Activated CD8-positive, alpha-beta memory T cell treated with anti-CD3 and anti-CD28 coated beads for 1 hour (primary cell): ENCODE measurements around the gene ZNF276.
"Not testable (repeated sequence)": the region's sequence is repeated elsewhere in the genome, so short reads cannot be mapped to it uniquely, and the experiment has no call there.

Experiments used
- DNase-seq, 2 donors: peaks; one replicate each; pipeline ENCODE4 v3.0.0-alpha.2; 2020; ENCODE audit warnings: low read depth in 1 of 2; ENCODE audit errors: extremely low read depth in 1 of 2

ZNF276 gene

DNA sequence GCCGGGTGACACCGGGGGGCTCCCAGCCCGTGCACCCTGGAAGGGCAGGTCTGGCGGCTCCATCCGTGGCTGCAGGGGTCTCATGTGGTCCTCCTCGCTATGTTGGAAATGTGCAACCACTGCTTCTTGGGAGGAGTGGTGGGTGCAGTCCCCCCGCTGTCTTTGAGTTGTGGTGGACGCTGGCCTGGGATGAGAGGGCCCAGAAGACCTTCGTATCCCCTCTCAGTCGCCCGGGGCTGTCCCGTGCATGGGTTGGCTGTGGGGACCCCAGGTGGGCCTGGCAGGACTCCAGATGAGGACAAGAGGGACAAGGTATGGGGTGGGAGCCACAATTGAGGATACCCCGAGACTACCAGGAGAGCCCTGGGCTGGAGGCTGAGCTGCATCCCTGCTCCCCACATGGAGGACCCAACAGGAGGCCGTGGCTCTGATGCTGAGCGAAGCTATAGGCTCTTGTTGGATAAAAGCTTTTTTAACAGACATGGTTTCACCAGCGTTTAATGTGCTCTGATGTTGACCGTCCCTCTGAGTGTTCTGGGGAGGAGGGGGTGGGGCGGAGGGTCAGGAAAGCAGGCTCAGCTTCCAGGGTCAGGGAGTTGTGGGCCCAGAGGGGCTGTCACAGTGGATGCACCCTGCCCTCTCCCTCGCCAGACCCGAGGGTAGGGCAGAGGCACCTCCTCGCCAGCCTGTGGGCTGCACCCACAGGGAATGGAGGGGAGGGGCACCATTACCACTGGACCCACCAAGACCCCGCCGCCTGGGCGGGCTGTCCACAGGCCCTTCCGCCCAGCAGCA is 25.3 kb upstream of the ZNF276 start:
- DNase-seq = no peak

GRCh38 chr16:89696670-89697128 is 24.6 kb upstream of the ZNF276 start:
- no peak for DNase-seq

GRCh38 chr16:89697161-89697615 is 24.1 kb upstream of the ZNF276 start:
- DNase-seq = no peak

DNA sequence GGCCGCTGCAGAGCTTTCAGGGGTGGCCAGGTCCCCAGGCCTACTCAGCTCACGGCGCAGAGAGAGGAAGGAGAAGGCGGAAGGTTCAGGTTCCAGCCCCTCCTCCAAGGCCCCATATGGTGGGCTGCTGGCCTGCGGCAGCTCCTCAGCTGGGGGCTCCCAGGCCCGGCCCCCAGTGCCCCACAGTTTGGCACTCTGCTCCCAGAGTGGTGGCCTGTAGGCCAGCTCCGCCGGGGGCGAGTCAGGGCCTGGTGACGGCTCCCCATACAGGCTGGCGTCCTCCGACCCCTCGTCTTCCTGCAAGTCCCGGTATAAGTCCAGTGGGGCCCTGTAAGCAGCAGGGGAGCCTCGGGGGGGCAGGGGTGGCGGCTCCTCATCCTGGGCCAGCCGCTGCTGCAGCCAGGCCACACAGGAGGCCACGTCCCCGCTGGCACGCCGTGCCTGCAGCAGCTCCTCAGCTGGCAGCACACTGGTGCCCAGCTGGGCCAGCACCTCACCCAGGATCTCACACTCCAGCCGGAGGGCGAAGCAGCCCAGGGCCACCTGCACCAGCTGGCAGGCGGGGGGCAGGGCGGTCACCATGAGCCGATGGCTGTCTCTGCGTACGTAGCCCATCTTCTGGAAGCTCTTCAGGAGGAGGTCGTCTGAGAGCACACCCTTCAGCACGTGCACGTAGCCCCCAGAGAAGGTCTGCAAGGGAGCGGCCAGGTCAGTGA is 23.6 kb upstream of the ZNF276 start:
- no peak for DNase-seq

GRCh38 chr16:89698717-89699116 is 22.6 kb upstream of the ZNF276 start:
- not testable (repeated sequence) for DNase-seq

- DNase-seq = not testable (repeated sequence)
Observed at GRCh38 chr16:89699629-89700099, 21.7 kb upstream of the ZNF276 start.

GRCh38 chr16:89700100-89700648 is 21.2 kb upstream of the ZNF276 start:
- DNase-seq = peak; percentile 91 to 95

DNA sequence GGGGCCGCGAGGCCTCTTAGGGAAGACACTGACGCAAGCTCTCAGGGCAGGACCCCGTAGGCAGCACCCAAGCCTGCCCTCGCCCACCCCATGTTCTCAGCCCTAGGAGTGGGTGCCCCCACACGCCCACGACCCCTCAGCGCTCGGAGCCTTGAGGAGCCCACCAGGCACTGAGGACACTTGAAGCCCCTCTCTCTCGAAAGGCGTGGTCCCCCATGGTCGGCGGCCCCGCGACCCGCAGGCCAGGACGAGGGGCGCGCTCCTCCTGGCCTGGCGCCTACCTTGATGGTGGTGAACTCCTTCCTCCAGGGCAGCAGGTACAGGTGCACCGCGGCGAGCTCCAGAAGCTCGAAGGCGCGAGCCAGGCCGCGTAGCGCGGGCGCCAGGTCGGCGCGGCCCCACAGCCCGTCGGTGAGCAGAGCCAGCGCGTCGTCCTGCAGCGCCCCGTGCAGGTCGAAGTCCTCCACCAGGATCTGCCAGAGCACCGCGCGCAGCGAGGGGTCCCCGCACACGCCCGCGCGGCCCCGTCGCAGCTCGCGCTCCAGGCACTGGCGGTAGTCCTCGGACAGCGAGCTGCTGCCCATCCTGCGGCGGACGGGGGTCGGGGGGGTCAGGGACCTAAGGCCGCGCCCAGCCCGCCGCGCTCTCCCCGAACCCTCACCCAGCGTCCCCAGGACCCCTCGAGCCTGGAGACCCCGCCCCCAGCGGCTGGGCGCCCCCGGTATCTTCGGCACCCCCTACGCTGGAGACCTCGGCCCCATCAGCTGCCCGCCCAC is 20.5 kb upstream of the ZNF276 start:
- peak in 1 of 2 donors; percentile 27 for DNase-seq

DNA sequence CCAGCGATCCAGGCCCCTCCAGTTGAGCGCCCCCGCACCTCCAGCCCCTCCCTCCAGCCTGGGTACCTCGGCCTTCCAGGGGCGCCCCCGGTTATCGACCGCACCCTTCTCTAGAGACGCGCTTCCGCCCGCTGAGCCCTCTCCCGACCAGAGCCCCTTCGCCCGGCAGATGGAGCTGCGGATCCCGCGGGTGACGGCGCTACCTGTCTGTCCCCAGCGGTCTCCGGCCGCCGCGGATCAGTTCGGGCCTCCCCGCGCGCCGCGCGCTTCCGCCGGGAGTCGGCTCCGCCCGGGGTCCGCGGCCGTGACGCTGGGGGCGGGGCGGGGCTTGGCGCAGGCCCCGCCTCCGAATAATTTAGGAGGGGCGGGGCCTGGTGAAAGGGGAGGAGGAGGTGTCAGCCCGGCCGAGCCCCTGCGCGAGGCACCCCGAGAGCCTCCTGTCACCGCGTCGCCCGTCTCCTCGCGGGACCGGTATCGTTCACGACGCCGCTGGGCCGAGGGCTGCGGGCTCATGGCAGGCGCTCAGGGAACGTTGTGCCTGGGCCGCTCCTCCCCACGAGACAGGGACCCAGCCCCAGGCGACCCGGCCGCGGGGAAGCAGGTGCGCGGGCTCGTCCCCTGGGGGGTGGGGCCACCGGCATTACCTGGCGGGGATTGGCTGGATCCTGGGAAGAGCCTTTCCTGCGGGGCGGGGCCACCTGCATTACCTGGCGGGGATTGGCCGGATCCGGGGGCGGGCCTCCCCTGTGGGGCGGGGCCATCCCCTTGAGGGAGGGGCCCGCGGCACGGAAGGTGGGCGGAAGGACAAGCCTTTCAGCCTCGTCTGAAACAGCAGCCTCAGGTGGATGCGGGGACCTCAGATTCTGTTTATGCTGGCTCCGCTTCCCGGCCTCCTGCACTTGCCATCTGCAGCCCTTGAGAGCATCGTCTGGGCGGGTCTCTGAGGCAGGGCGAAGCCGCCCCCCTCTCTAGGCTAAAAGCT is 19.6 kb upstream of the ZNF276 start, which contains the start of gene SPATA2L:
TSS of gene SPATA2L (minus strand) at position 281 of the 982 bp plus-strand sequence. CDS start 473 bp downstream, outside the sequence.
- DNase-seq = peak; percentile 92 to 95

GRCh38 chr16:89704281-89704680 is 17.1 kb upstream of the ZNF276 start:
- DNase-seq = no peak

- DNase-seq = no peak
Observed at GRCh38 chr16:89705006-89705405, 16.3 kb upstream of the ZNF276 start.

GRCh38 chr16:89706518-89707260 is 14.6 kb upstream of the ZNF276 start:
- DNase-seq = no peak

GRCh38 chr16:89707695-89708094 is 13.6 kb upstream of the ZNF276 start:
- no peak for DNase-seq

- no peak for DNase-seq
Observed at GRCh38 chr16:89708481-89708931, 12.8 kb upstream of the ZNF276 start.

GRCh38 chr16:89709166-89709565 is 12.2 kb upstream of the ZNF276 start:
- DNase-seq = no peak

- DNase-seq = no peak
Observed at GRCh38 chr16:89709716-89710432, 11.5 kb upstream of the ZNF276 start.

GRCh38 chr16:89710709-89711564 is 10.4 kb upstream of the ZNF276 start:
- DNase-seq = no peak
